GM23338 (cell line): ENCODE measurements around the gene CAMTA1. TPM values are rescaled to one million over a fixed set of nuclear protein-coding genes. Genes with fewer than 3 reads are reported as not detected.

Experiments used
- ATAC-seq: fragments of 200-7000 bp; cut with Tn5 transposase; 3 replicates; pipeline ENCODE4 v1.9.1; 2020
- DNase-seq: peaks from one replicate; pipeline ENCODE4 v3.0.0-alpha.2; 2015; ENCODE audit warnings: low spot score
- H2AFZ ChIP-seq: fragments of 200-600 bp; sonication (generic); 2 replicates; pipeline ENCODE4 v1.8.0; 2016; ENCODE audit warnings: antibody characterized with exemption, mild to moderate bottlenecking, moderate library complexity
- H3F3A ChIP-seq: fragments of 200-600 bp; sonication (generic); replicated peaks from 2 replicates; pipeline ENCODE4 v1.8.0; 2017; ENCODE audit warnings: antibody characterized with exemption, mixed run types, low read depth
- H3K27ac ChIP-seq: fragments of 200-600 bp; sonication (generic); 2 replicates; pipeline ENCODE4 v1.6.1; 2016; ENCODE audit warnings: low read depth
- H3K27me3 ChIP-seq: fragments of 200-600 bp; sonication (generic); 2 replicates; pipeline ENCODE4 v1.8.0; 2016; ENCODE audit warnings: mild to moderate bottlenecking, mixed run types, moderate library complexity; ENCODE audit not compliant: insufficient read depth
- H3K36me3 ChIP-seq: fragments of 200-600 bp; sonication (generic); 2 replicates; pipeline ENCODE4 v1.8.0; 2016; ENCODE audit warnings: mild to moderate bottlenecking; ENCODE audit not compliant: insufficient read depth
- H3K4me1 ChIP-seq: fragments of 200-600 bp; sonication (generic); 2 replicates; pipeline ENCODE4 v1.8.0; 2016; ENCODE audit warnings: mild to moderate bottlenecking, moderate library complexity; ENCODE audit not compliant: insufficient read depth
- H3K4me2 ChIP-seq: fragments of 200-600 bp; sonication (generic); 2 replicates; pipeline ENCODE4 v1.7.1; 2017; ENCODE audit warnings: mixed run types
- H3K4me3 ChIP-seq: fragments of 200-600 bp; sonication (generic); 2 replicates; pipeline ENCODE4 v1.6.1; 2016; ENCODE audit warnings: mixed run types
- H3K79me2 ChIP-seq: fragments of 200-600 bp; sonication (generic); replicated peaks from 2 replicates; pipeline ENCODE4 v1.8.0; 2017; ENCODE audit warnings: mild to moderate bottlenecking; ENCODE audit not compliant: insufficient read depth
- H3K9me2 ChIP-seq: fragments of 200-600 bp; sonication (generic); 2 replicates; pipeline ENCODE4 v1.8.0; 2017; ENCODE audit not compliant: insufficient read depth
- H4K20me1 ChIP-seq: fragments of 200-600 bp; sonication (generic); replicated peaks from 2 replicates; pipeline ENCODE4 v1.8.0; 2017; ENCODE audit warnings: mild to moderate bottlenecking; ENCODE audit not compliant: insufficient read depth
- H3K27ac Mint-ChIP-seq: 2 replicates; pipeline ENCODE4 v1.8.0; 2020; ENCODE audit warnings: inconsistent platforms, mild to moderate bottlenecking, moderate library complexity, mixed read lengths
- H3K27me3 Mint-ChIP-seq: 3 replicates; pipeline ENCODE4 v1.8.0; 2022; ENCODE audit warnings: low read depth, mild to moderate bottlenecking, moderate library complexity, mixed read lengths, inconsistent platforms; ENCODE audit not compliant: insufficient read depth, poor library complexity
- H3K36me3 Mint-ChIP-seq: 3 replicates; pipeline ENCODE4 v1.8.0; 2021; ENCODE audit warnings: low read depth, mild to moderate bottlenecking, inconsistent platforms, moderate library complexity, mixed read lengths
- H3K4me1 Mint-ChIP-seq: 3 replicates; pipeline ENCODE4 v1.8.0; 2020; ENCODE audit warnings: mild to moderate bottlenecking, inconsistent platforms, mixed read lengths
- H3K4me3 Mint-ChIP-seq: 3 replicates; pipeline ENCODE4 v1.8.0; 2021; ENCODE audit warnings: moderate library complexity, mild to moderate bottlenecking, inconsistent platforms, mixed read lengths
- H3K9me3 Mint-ChIP-seq: 3 replicates; pipeline ENCODE4 v1.8.0; 2020; ENCODE audit warnings: moderate library complexity, mild to moderate bottlenecking, inconsistent platforms, mixed read lengths
- CREB1 ChIP-seq: fragments of 250-450 bp; sonication (Bioruptor Pico); IDR thresholded peaks from 2 replicates; pipeline ENCODE4 v1.5.0; 2020; ENCODE audit warnings: low read depth, mild to moderate bottlenecking, moderate library complexity
- EZH2 ChIP-seq: fragments of 200-600 bp; sonication (generic); IDR thresholded peaks from one replicate; pipeline ENCODE4 v1.8.0; 2017; ENCODE audit warnings: antibody characterized with exemption, mild to moderate bottlenecking, low read depth; ENCODE audit not compliant: unreplicated experiment
- EZH2phosphoT487 ChIP-seq: fragments of 200-600 bp; sonication (generic); IDR thresholded peaks from one replicate; pipeline ENCODE4 v1.8.1; 2018; ENCODE audit warnings: antibody characterized with exemption; ENCODE audit not compliant: unreplicated experiment
- NANOG ChIP-seq: IDR thresholded peaks from 2 replicates; pipeline ENCODE4 v1.6.1; 2016; ENCODE audit warnings: antibody characterized with exemption, borderline replicate concordance
- POLR2AphosphoS5 ChIP-seq: IDR thresholded peaks from 2 replicates; pipeline ENCODE4 v1.6.1; 2016; ENCODE audit warnings: antibody characterized with exemption, low read depth
- STAT1 ChIP-seq: IDR thresholded peaks from one replicate; pipeline ENCODE4 v1.6.1; 2016; ENCODE audit warnings: antibody characterized with exemption; ENCODE audit not compliant: unreplicated experiment
- ZNF114 ChIP-seq: fragments of 250-450 bp; sonication (Bioruptor Pico); IDR thresholded peaks from 2 replicates; pipeline ENCODE4 v1.5.0; 2020; ENCODE audit warnings: mild to moderate bottlenecking, moderate library complexity
- ZNF331 ChIP-seq: fragments of 250-450 bp; sonication (Bioruptor Pico); IDR thresholded peaks from 2 replicates; pipeline ENCODE4 v1.5.0; 2020; ENCODE audit warnings: low read depth, mild to moderate bottlenecking, moderate library complexity
- polyA plus RNA-seq: library from polyadenylated mRNA; unstranded; fragments of >200 nt; fragmentation: Nextera tagmentation; extraction: Ambion mirVana; gene quantifications from 2 replicates; pipeline ENCODE4 v1.2.1, GENCODE V29; 2016
- total RNA-seq: library from RNA; depleted of rRNA; stranded (reverse); fragments of >200 nt; shearing (Covaris generic); gene quantifications from 2 replicates; pipeline ENCODE4 v1.2.3, GENCODE V29; 2014
- TF ChIP-seq, protein P1 (sequence below): fragments of 250-450 bp; sonication (Bioruptor Pico); IDR thresholded peaks from 2 replicates; pipeline ENCODE4 v1.5.0; 2020; ENCODE audit warnings: mild to moderate bottlenecking, moderate library complexity
- TF ChIP-seq, protein P2 (sequence below): IDR thresholded peaks from 2 replicates; pipeline ENCODE4 v1.6.1; 2016; ENCODE audit warnings: antibody characterized with exemption
- TF ChIP-seq, protein P3 (sequence below), 2 experiments: fragments of 200-600 bp in 1 of 2; sonication (generic) in 1 of 2; conservative IDR thresholded peaks; 2 replicates each; pipeline versions ENCODE4 v1.5.1 to v1.6.1; 2016 to 2017; ENCODE audit warnings: antibody characterized with exemption in 2 of 2, low read depth in 2 of 2, mild to moderate bottlenecking in 2 of 2, moderate library complexity in 1 of 2

Gene CAMTA1
- total and polyA plus RNA-seq, 2 experiments from 2014 or later = 115 to 519 TPM

DNA sequence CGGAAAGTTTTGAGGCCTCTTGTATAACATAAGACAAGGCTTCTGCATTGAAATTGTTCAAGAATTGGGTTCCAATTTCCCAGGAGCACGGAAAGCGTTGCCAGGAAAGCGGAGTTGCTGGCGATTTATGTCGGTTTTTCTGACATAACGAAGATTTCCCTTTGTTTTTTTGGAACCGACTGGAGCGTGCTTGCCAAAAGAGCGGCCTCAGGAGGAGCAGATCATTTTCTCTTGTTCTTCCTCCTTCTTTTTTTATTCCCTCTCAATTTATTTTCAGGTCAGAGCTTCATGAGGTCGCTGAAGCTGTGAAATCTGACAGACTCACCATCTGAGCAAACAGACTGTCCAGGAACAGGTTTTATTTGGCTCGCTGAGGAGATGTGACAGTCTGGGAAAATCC, 275.5 kb downstream of the CAMTA1 start (continued):
- TF ChIP-seq, protein P1, sequence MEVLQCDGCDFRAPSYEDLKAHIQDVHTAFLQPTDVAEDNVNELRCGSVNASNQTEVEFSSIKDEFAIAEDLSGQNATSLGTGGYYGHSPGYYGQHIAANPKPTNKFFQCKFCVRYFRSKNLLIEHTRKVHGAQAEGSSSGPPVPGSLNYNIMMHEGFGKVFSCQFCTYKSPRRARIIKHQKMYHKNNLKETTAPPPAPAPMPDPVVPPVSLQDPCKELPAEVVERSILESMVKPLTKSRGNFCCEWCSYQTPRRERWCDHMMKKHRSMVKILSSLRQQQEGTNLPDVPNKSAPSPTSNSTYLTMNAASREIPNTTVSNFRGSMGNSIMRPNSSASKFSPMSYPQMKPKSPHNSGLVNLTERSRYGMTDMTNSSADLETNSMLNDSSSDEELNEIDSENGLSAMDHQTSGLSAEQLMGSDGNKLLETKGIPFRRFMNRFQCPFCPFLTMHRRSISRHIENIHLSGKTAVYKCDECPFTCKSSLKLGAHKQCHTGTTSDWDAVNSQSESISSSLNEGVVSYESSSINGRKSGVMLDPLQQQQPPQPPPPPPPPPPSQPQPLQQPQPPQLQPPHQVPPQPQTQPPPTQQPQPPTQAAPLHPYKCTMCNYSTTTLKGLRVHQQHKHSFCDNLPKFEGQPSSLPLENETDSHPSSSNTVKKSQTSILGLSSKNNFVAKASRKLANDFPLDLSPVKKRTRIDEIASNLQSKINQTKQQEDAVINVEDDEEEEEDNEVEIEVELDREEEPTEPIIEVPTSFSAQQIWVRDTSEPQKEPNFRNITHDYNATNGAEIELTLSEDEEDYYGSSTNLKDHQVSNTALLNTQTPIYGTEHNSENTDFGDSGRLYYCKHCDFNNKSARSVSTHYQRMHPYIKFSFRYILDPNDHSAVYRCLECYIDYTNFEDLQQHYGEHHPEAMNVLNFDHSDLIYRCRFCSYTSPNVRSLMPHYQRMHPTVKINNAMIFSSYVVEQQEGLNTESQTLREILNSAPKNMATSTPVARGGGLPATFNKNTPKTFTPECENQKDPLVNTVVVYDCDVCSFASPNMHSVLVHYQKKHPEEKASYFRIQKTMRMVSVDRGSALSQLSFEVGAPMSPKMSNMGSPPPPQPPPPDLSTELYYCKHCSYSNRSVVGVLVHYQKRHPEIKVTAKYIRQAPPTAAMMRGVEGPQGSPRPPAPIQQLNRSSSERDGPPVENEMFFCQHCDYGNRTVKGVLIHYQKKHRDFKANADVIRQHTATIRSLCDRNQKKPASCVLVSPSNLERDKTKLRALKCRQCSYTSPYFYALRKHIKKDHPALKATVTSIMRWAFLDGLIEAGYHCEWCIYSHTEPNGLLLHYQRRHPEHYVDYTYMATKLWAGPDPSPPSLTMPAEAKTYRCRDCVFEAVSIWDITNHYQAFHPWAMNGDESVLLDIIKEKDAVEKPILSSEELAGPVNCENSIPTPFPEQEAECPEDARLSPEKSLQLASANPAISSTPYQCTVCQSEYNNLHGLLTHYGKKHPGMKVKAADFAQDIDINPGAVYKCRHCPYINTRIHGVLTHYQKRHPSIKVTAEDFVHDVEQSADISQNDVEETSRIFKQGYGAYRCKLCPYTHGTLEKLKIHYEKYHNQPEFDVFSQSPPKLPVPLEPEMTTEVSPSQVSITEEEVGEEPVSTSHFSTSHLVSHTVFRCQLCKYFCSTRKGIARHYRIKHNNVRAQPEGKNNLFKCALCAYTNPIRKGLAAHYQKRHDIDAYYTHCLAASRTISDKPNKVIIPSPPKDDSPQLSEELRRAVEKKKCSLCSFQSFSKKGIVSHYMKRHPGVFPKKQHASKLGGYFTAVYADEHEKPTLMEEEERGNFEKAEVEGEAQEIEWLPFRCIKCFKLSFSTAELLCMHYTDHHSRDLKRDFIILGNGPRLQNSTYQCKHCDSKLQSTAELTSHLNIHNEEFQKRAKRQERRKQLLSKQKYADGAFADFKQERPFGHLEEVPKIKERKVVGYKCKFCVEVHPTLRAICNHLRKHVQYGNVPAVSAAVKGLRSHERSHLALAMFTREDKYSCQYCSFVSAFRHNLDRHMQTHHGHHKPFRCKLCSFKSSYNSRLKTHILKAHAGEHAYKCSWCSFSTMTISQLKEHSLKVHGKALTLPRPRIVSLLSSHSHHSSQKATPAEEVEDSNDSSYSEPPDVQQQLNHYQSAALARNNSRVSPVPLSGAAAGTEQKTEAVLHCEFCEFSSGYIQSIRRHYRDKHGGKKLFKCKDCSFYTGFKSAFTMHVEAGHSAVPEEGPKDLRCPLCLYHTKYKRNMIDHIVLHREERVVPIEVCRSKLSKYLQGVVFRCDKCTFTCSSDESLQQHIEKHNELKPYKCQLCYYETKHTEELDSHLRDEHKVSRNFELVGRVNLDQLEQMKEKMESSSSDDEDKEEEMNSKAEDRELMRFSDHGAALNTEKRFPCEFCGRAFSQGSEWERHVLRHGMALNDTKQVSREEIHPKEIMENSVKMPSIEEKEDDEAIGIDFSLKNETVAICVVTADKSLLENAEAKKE (CRISPR knock-in tag) = no peak
- no peak for TF ChIP-seq CREB1 (CRISPR knock-in tag)
- no peak for TF ChIP-seq NANOG
- no peak for TF ChIP-seq EZH2phosphoT487
- no peak for TF ChIP-seq ZNF114 (CRISPR knock-in tag)
- TF ChIP-seq, protein P2, sequence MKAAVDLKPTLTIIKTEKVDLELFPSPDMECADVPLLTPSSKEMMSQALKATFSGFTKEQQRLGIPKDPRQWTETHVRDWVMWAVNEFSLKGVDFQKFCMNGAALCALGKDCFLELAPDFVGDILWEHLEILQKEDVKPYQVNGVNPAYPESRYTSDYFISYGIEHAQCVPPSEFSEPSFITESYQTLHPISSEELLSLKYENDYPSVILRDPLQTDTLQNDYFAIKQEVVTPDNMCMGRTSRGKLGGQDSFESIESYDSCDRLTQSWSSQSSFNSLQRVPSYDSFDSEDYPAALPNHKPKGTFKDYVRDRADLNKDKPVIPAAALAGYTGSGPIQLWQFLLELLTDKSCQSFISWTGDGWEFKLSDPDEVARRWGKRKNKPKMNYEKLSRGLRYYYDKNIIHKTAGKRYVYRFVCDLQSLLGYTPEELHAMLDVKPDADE = no peak
- TF ChIP-seq STAT1 = no peak
- TF ChIP-seq POLR2AphosphoS5 = no peak

DNA sequence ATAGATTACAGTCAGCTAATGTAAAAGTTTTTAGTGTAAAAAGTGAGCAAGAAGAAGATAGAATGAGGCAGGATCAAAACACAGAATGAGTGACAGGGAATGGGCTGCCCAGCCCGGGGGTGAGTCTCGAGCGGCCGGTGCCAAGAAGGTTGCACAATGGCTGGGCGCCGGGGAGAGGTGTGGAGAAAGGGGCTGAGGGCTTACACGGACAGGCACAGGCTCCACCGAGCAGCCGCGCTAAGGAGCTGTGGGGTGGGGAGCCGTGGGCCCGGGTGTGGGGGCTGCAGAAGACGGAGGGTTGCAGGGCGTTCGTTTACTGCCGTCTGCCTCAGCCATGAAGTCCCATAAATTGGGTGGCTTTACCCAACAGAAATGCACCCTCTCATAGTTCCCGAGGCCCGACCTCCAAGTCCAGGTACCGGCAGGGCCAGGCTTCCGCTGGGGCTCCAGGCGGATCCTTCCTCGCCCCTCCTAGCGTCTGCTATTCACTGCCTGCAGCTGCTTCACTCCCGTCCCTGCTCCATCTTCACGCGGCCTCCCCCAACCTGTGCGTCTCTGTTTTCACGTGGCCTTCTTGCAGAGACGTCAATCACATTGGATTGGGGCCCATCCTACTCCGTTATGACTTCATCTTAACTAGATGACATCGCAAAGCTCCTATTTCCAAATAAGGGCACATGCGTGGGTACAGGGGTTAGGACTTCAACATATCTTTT, 277.2 kb downstream of the CAMTA1 start:
- peak; percentile 10 for DNase-seq
- H2AFZ ChIP-seq = no peak overlapping the region
- H3K79me2 ChIP-seq = no peaks in the 10 kb centered on the region
- peak; percentile 34; the same call in 2 of the 3 replicates for ATAC-seq
- H3F3A ChIP-seq = no peaks in the 10 kb centered on the region
- H3K27ac ChIP-seq = no peak overlapping the region
- no peaks in the 10 kb centered on the region; the same call in 1 of the 3 replicates for H3K9me3 Mint-ChIP-seq
- no peak overlapping the region for H3K27ac Mint-ChIP-seq
- no peaks in the 10 kb centered on the region for H3K36me3 Mint-ChIP-seq
- no peak overlapping the region for H3K4me3 Mint-ChIP-seq
- no peaks in the 10 kb centered on the region for H4K20me1 ChIP-seq
- no peaks in the 10 kb centered on the region for H3K9me2 ChIP-seq
- H3K27me3 ChIP-seq = no peaks in the 10 kb centered on the region
- no peaks in the 10 kb centered on the region for H3K4me1 ChIP-seq
- no peaks in the 10 kb centered on the region for H3K27me3 Mint-ChIP-seq
- no peaks in the 10 kb centered on the region for H3K36me3 ChIP-seq
- H3K4me1 Mint-ChIP-seq = peaks cover 2% of the 10 kb centered on the region; the same call in 1 of the 3 replicates
- H3K4me3 ChIP-seq = no peak overlapping the region
- no peak overlapping the region for H3K4me2 ChIP-seq
- TF ChIP-seq, protein P3, sequence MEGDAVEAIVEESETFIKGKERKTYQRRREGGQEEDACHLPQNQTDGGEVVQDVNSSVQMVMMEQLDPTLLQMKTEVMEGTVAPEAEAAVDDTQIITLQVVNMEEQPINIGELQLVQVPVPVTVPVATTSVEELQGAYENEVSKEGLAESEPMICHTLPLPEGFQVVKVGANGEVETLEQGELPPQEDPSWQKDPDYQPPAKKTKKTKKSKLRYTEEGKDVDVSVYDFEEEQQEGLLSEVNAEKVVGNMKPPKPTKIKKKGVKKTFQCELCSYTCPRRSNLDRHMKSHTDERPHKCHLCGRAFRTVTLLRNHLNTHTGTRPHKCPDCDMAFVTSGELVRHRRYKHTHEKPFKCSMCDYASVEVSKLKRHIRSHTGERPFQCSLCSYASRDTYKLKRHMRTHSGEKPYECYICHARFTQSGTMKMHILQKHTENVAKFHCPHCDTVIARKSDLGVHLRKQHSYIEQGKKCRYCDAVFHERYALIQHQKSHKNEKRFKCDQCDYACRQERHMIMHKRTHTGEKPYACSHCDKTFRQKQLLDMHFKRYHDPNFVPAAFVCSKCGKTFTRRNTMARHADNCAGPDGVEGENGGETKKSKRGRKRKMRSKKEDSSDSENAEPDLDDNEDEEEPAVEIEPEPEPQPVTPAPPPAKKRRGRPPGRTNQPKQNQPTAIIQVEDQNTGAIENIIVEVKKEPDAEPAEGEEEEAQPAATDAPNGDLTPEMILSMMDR (conservative IDR thresholded peaks at IDR 0.05; ENCODE audit: low read depth in 2 of 2) = no peak
- TF ChIP-seq POLR2AphosphoS5 (no peak), EZH2 (no peak), NANOG (no peak), ZNF331 (no peak), CREB1 (CRISPR knock-in tag) (no peak)
